Epithelial cell of prostate (primary cell): ENCODE measurements around the gene CENPC.

ENCODE experiments used
- DNase-seq: peaks from one replicate; pipeline ENCODE4 v3.0.0-alpha.2; 2011; ENCODE audit warnings: low read depth, low spot score
- H3K27ac ChIP-seq: fragments of 450-650 bp; 2 replicates; pipeline ENCODE4 v1.5.1; 2017; ENCODE audit warnings: mild to moderate bottlenecking

CENPC gene

GRCh38 chr4:67436742-67437141, 108.6 kb downstream of the CENPC start:
- H3K27ac ChIP-seq, result peak overlapping the region; percentile 27

GRCh38 chr4:67430989-67431388, 114.3 kb downstream of the CENPC start:
- no peak overlapping the region for H3K27ac ChIP-seq
- no peak for DNase-seq

More at GRCh38 chr4:67436742-67437141, 108.6 kb downstream of the CENPC start:
- DNase-seq, result peak; percentile 33

GRCh38 chr4:67428819-67429218, 116.5 kb downstream of the CENPC start:
- no peak overlapping the region for H3K27ac ChIP-seq
- no peak for DNase-seq
